HG02943 (cell line): ENCODE results near the gene CPN1.

Source experiments
- ATAC-seq: cut with Tn5 transposase; IDR thresholded peaks from one replicate; pipeline ENCODE4 v1.9.1; 2021; ENCODE audit warnings: mild to moderate bottlenecking, low read depth, moderate library complexity; ENCODE audit not compliant: unreplicated experiment

The CPN1 gene

GRCh38 chr10:99999319-100000108 lies 82.2 kb downstream of the CPN1 start:
- no peak for ATAC-seq

DNA sequence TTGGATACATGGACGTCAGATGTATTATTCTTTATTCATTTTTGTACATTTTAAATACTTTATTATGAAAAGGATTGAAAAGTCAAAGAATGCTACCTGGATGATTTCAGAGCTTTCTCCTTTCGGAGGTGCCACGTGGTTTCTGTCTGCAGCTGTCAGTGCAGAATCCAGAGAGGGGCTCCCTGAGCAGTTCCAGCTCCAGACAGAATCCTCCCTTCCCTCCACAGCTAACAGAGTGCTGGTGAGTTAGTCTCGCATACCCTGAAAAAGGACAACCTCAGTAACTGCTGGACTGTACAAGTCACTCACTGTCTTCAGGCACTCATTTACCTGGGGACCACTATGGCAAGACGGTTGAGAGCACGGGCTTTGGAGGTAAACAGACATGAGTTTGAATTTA lies 82.8 kb downstream of the CPN1 start:
- ATAC-seq: no peak

DNA sequence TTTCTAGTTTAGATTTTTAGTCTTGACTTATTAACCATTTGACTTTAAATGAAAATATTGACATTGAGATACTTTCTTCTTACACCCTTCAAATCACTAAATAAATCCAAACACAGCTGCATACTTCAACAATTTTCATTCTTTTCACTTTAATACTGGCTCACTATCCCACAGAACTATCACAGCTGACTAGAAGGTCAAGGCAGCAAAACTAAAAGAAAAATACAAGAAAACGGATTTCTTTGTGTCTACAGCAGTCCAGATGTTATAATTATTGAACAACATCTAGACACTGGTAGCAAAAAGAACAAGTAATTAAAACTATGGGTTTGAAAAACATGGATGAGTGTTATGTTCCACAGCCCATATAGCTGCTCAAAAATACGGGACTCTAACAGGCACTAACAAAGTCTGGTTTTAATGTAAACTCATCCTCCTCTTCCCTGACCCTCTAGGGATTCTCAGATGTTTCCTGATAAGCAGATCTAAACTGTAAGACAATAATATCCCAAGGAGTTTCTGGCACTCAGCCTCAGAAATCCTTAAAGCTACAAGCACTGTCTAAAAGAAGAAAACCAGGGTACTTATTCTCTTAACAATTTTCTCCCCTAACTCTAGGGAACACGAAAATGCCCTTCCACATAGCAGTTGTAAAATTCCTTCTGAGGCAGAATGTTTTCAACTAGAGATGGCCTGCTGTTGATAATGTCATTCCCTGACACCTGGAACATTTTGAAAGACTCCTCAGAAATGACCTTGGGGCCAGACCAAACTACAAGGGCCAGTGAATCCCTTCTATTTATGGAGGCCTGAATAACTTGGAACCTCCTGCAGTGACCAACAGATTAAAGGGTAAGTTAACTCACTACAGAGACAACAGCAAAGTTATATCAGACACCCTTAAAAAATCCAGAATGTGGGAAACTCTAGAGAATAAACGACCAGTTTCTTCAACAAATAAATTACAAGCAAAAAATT lies 84.7 kb downstream of the CPN1 start:
- ATAC-seq: no peak

DNA sequence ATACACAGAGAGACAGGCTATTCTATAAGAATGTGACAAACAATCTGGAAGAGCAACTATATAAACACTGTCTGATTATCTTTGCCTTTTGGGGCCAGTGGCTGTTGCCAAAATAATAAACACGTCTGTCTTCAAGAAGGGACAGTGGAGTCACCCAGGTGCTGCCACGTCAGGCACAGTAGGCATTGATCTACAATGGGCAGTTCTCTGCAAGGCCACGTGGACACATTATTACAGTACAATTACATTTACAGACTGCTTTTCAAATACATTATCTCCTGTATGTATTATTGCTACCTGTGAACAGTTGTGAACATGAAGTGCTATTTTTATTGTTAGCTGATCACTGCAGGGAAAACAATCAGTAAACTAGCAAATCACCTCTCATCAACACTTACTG lies 86.0 kb downstream of the CPN1 start:
- no peak for ATAC-seq

GRCh38 chr10:99995269-99995668 lies 86.4 kb downstream of the CPN1 start:
- no peak for ATAC-seq

GRCh38 chr10:99994801-99995200 lies 86.9 kb downstream of the CPN1 start:
- ATAC-seq: no peak

- ATAC-seq: no peak
Measured at GRCh38 chr10:99993701-99994689, 87.7 kb downstream of the CPN1 start.
